Stimulated activated CD4-positive, alpha-beta T cell treated with anti-CD3 and anti-CD28 coated beads, Interleukin-4, amount 100 ng/mL, for 48 hours (primary cell): ENCODE data around the gene DYNLT4.
A peak's percentile ranks its signal among the peaks of the same experiment; 100 is the strongest.
"Not testable (repeated sequence)": the region's sequence is repeated elsewhere in the genome, so short reads cannot be mapped to it uniquely, and the experiment has no call there.

Experiments used
- DNase-seq, 2 donors: peaks; one replicate each; pipeline ENCODE4 v3.0.0-alpha.2; 2020; ENCODE audit warnings: low read depth in 2 of 2

DYNLT4 gene

DNA sequence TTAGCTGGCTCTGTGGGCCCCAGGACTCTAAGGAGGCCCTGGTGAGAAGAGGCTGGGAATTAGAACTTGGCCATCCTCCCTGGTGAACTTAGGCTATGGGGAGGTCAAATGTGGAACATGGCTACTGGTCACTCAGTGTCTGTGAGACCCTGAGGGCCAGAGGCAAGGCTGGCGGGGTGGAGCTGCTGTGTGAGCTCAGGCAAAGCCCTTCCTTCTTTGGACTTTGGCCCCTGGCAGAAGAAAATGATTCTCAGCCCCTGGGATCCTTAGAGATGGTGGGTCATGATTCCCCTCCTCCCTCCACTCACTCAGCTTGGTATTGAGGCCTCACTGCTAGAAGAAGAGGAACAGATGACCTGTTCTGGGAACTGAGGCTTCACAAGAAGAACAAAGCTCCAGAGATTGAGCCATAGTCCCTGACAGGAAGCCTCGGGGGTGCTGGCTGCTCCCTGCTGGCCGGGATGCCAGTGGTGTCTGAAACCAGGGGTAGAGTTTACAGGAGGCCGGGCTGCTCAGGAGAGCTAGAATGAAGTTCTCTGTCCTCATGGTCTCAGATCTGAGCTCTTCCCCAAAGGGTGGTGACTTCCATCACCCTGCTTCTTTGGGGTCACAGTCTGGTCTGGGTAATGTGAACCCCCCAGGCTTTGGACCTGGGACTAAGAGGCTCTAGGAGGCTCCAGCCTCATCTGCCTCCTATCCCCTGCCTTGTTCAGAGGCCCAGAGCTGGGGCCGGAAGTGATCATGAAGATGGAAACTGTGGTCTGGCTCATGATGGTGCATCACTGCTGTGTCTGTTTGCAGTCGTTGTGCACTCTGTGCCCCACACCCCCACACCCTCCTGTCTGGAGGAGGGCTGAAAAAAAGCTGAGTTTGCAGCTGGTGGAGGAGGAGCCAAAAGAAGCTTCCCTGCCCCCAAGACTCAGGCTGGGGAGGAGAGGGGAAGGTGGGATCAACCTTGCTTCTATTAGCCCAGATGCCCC, 2.1 kb upstream of the DYNLT4 start:
- DNase-seq, result peak; percentile 75 to 88

DNA sequence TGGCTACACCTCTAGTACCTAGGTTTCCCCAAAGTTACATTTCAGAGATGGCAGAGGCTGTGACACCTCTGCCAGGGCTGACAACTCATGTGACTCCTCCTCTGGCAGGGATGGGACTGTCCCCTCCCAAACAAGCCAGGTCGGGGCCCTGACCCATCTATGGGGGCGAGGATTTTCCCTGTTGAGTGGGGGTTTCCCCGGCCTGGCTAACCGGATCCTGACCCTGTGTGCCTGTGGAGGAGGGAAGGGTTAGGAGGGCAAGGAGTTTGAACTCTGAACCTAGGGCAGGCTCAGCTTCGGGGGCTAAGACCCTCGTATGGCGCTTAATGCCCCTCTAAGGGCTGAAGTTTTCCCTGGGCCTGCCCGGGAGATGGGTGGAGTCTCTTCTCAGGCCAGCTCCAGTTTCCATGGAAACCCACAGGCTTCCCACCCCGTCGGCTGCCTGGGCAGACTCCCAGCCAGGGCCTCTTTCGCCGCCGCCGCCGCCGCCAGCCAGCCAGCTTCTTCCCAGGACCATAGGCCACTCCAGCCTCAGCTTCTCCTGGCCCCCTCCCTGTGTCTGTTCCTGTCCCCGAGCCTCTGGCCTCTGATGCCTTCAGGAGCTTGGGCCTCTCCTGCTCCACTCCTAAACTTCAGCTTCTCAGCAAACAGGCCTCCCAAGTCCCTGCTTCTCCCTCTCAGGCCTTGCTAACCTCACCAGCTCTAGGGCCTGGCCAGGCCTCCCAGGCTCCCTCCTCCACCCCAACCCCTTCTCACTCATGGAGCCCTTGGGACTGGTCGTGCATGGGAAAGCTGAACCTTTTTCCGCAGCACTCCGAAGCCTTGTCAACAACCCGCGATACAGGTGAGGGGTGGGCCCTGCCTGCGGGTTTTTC, 1.1 kb upstream of the DYNLT4 start, which contains the start of gene BTBD19:
TSS of gene BTBD19 (plus strand) at position 461 of the 875 bp plus-strand sequence. CDS start at position 759, 298 bp downstream.
- DNase-seq, result peak; percentile 66 to 82

DNA sequence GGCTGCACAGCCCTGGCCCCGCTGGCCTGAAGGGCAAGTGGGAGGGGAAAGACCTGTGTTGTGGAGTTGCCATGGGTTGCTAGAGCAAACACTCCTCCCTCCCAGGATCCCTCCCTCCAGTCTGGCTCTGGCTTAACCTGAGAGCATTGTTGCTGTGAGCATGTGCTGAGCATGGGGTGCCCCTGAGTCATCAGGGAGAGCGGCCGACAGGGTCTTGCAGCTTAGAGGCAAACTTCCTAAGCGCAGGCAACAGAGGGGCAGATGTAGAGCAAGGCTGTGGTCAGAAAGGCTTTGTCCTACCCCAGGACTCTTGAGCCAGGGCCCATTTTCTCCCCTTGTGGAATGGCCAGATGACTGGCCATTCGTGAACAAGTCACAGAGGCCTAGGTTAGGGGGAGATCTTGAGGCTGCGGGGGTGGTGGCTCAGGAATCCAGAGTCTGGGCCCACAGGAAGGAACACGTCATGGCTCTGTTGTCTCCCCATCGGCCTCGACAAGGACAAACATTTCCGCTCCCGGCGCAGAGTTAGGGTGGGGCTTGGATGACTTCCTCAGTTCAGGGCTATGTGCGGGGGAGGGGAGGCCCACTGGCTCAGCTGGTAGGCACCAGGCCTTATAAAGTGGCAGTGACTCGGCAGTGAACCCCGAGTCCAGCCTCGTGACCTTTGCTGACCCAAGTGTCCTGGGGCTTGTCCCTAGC, 362 bp upstream of the DYNLT4 start:
- peak; percentile 83 to 90 for DNase-seq

DNA sequence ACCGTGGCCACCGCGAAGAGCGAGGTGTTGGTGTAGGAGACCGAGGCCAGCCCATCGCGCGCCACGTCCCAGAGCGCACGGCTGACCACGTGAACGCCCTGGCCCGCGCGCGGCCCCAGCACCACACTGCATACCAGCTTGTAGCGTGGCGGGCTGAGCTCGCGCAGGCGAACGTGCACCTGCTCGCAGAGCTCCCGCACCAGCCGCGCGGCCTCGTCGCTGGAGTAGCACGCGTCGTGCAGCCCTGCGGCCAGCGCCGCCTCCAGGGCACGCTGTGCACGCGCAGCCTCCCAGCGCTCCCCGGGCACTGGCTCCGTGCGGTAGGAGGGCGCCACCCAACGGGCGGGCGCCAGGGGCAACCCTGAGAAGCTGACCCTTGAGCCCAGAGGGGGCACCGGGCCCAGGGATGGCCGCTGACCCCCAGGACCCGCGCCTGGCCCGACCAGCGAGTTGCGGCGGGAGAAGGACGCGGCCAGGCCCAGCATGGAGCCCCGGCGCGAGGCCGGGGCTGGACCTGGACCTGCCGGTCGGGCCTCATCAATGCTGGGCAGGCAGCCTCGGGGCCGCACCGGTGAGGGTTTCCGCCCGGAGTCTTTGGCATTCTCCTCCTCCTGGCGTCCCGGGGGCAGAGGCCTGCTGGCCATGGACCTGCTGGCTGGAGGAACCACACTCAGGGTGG, 987 bp downstream of the DYNLT4 start:
- no peak for DNase-seq

DNA sequence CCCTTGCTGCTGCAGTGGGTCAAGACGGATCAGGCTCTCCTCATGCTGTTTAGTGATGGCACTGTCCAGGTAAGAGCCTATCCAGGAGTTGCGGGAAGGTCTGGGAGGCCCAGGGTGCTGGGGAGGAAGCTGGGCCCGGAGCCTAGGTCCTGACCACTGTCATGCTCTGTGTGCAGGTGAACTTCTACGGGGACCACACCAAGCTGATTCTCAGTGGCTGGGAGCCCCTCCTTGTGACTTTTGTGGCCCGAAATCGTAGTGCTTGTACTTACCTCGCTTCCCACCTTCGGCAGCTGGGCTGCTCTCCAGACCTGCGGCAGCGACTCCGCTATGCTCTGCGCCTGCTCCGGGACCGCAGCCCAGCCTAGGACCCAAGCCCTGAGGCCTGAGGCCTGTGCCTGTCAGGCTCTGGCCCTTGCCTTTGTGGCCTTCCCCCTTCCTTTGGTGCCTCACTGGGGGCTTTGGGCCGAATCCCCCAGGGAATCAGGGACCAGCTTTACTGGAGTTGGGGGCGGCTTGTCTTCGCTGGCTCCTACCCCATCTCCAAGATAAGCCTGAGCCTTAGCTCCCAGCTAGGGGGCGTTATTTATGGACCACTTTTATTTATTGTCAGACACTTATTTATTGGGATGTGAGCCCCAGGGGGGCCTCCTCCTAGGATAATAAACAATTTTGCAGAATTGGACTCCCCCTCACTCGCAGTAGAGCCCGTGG, 1.7 kb downstream of the DYNLT4 start:
- DNase-seq, result no peak

DNA sequence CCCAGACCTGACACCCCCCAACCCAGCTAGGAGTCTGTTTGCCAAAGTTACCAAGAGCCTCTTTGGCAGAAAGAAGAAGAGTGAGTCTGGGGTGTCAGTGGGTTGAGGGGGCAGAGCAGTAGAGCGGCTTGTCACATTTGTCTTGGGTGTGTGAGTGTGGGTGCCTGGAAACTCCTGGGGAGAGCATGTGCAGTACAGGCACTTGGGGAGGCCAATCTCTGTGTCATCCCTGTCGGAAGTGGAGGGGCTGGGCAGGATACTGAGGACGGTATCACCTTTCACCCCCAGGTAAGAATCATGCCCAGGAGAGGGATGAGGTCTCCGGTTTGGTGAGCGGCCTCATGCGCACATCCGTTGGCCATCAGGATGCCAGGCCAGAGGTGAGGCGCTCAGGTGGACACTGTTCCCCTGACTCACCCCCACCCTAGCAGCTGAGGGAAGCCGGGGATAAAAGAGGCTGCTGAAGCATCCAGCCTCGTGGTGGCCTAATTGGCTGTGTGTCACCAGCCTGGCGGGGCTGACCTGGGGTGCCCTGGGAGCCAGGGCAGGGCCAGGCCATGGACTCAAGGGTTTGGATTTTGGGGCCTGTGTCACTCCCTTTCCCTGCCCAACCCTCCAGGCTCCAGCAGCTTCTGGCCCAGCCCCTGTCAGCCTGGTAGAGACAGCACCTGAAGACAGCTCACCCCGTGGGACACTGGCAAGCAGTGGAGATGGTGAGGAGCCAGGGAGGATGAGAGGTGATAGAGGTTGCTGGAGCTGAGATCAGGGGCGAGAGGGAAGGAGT, 3.6 kb downstream of the DYNLT4 start:
- no peak for DNase-seq

DNA sequence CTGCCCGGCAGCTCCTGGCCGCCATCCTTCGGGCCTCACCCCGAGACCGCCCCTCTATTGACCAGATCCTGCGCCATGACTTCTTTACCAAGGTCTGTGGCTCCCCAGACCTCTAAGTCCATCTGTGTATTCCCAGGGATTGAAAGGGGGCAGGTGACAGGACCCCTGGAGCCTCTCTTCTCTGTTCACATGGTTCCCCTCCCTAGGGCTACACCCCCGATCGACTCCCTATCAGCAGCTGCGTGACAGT, 4.2 kb downstream of the DYNLT4 start:
- no peak for DNase-seq

DNA sequence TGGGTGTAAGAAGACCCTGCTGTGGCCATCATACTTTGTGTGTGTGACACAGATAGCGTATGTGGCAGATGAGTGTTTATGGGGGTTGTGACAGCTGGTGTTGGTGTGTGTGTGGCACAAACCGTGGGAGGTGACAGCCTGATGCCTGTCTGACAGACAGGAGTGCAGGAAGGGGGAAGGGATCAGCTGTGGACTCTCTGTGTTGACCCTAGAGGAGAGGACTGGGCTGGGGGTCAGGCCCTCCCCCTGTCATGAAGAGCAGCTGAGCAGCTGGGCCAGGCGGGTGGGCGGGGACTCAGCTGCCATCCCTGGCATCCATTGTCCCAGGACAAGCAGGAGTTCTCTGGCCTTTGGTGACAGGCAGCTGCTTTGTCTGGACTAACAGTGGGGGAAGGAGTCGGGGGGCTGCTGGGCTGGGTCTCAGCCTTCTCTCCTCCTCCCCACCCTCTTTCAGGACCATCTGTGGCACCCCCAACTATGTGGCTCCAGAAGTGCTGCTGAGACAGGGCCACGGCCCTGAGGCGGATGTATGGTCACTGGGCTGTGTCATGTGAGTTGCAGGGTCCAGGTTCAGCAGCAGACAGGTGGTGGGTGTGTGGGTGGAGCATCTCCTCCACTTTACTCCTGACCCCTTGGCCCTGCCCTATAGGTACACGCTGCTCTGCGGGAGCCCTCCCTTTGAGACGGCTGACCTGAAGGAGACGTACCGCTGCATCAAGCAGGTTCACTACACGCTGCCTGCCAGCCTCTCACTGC, 4.7 kb downstream of the DYNLT4 start:
- no peak for DNase-seq

DNA sequence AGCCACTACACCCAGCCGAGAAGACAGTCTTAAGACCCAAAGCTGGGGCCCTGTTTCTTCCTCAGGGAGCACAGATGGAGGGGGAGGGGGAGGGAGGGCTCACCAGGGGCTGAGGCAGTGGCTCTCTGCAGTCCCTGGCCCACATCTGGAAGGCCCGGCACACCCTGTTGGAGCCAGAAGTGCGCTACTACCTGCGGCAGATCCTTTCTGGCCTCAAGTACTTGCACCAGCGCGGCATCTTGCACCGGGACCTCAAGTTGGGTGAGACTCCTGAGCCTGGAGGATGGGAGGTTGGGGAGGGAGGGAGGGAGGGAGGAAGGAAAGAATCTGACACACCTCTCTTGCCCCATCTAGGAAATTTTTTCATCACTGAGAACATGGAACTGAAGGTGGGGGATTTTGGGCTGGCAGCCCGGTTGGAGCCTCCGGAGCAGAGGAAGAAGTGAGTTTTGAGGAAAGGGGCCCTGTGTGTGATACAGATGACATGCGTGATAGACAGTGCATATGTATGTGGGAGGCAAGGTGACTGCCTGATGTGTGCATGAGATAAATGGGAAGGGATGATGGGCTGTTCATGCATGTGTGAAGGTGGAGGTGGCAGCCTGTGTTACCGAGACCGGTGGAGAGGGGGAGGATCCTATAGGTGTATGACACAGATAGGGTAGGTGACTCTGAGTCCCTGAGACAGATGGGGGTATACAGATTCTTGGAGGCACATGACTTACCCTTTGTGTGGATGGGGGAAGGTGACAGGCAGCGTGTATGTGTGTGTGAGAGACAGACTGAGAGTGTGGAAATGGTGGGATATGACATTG, 5.5 kb downstream of the DYNLT4 start:
- no peak for DNase-seq

DNA sequence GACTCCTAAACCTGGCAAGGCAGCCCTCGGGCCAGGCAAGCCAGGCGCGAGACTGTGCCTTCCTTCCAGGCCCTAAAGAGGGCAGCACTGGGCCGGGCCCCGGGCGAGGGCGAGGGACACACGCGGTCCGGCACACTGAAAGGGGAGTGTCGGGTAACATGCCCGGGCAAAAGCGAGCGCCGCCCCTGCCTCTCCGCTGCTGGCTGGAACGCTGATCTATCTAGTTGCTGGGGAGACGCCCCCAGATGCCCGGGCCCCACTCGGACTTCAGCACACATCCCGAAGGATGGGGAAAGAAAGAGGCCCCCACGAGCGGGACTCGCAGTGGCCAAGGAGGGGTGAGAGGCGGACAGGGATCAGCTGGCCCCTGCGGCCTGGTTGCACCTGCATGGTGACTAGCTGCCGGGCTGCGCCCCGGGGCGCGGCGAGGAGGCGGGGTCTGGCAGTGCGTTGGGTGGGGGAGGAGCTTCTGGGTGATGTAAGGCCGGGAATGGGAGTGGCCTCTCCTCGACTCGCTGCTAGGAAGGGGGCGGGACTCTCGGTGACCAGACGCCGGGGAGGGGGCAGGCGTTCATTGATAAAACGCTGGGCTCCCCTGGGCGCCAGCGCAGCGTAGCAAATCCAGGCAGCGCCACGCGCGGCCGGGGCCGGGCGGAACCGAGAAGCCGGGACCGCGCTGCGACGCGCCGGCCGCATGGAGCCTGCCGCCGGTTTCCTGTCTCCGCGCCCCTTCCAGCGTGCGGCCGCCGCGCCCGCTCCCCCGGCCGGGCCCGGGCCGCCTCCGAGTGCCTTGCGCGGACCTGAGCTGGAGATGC, 7.2 kb downstream of the DYNLT4 start, which contains the start of gene PLK3:
TSS of gene PLK3 (plus strand) at position 608 of the 815 bp plus-strand sequence. CDS start at position 695, 87 bp downstream.
- DNase-seq, result peak; percentile 97 to 98

DNA sequence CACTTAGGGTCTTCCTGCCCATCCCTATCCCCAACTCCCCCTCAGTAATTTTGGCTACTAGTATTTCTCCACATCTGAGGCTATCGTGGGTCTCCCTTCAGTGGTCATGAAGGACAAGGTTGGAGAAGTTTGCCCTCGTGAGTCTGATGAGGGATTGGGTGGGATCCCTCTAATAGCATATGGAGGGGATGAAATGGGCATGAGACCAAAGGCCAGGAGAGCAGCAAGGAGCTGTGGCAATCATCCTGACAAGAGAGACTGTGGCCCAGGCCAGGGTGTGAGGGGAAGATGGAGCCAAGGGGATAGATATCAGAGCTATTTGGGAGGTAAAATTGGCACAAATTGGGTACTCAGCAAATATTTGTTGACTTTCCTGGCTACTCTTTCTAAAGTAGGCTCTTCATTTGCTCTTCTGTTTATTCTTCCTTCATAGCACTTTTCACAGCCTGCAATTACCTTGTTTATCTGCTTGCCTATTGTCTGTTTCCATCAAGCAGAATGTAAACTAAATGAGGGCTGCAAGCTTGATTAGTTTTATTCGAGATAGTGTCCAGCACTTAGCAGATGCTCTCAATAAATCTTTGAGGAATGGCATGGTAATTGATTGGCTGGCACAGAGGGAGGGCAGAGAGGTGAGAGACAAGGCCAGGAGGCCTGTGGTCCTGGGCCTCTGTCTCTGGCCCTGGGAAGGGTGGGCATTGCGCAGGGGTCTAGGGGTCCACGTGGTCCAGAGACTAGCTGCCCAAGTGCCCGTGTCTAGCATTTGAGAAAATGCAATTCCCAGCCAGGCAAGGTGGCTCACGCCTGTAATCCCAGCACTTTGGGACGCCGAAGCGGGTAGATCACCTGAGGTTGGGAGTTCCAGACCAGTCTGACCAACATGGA, 8.4 kb downstream of the DYNLT4 start:
- no peak for DNase-seq

DNA sequence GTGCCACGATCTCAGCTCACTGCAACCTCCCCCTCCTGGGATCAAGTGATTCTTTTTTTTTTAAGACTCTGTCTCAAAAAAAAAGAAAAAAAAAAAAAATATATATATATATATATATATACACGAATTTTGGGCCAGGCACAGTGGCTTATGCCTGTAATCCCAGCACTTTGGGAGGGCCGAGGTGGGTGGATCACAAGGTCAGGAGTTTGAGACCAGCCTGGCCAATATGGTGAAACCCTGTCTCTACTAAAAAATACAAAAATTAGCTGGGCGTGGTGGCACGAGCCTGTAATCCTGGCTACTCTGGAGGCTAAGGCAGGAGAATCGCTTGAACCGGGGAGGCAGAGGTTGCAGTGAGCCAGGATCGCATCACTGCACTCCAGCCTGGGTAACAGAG, 9.3 kb downstream of the DYNLT4 start:
- not testable (repeated sequence) for DNase-seq

DNA sequence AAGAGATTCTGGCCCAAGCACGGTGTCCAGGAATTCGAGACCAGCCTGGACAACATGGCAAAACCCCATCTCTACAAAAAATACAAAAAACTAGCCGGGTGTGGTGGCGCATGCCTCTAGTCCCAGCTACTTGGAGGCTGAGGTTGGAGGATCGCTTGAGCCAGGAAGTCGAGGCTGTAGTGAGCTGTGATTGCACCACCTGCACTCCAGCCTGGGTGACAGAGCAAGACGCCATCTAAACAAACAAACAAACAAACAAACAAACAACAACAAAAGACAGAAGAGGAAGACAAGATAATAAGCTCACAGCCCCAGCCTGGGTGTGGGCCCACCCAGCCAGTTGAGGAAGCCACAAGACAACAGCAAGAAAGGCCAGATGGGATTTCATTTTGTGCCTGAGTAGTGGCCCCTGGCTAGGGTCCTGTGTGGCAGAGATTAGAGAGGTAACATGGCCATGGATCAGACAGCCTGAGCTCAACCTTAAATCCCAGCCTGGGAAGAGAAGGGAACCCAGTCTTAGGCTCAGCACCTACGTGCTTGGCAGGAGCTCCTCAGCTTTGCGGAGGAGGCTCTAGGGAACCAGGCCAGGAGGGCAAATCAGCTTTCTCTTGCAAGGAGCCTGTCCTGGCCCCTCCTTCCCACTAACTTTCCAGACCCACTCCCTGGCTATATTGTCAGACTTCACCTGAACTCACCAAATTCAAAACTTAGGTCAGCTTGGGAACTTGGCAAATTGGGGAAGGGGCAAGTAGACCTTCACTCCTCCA, 14.2 kb downstream of the DYNLT4 start:
- DNase-seq, result no peak

DNA sequence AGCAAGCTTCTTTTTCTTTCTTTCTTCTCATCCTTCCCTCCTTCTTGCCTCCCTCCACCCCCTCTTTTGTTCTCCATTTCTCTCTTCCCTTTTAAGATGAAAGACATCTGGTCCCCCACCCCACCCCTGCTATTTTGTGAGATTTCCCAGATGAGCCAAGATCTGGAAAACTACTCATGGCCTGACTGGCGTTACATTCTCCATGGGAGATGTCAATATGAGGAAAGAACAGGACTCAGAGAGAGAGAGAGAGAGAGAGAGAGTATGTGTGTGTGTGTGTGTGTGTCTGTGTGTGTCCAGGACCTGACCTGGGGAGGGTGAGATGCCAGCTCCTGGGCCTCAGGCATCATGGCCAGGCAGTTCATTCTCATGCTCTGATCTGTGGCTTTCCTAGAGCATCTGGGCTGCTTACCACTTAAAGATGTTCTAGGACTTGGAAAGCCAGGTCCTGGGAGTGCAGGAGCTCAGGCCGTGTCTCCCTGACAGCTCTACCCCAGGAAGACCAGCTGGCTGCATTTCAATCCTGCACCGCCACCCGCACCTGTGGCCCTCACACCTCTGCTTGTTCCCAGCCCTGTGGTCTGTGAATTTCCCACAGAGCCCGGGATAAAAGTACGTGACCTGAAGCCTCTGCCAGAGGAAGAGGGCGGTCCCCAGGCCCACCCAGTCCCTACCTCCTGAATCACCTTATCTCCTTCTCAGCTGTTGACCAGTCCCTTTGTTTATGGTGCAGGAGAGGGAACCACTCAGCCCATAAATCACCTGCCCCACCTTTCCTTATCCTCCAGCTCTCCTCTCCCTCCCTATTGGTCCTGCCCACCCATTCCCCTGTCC, 16.0 kb downstream of the DYNLT4 start:
- no peak for DNase-seq
